ENCODE measurements around the gene CCDC24. TPM values are rescaled to one million over a fixed set of nuclear protein-coding genes. Genes with fewer than 3 reads are reported as not detected.

CCDC24 gene
- total and polyA plus RNA-seq, 9 of the 15 experiments (the other 6 are each of a cell fraction or from before 2014, with no cell fraction given) = 0.31 to 4.5 (median 1.5) TPM

DNA sequence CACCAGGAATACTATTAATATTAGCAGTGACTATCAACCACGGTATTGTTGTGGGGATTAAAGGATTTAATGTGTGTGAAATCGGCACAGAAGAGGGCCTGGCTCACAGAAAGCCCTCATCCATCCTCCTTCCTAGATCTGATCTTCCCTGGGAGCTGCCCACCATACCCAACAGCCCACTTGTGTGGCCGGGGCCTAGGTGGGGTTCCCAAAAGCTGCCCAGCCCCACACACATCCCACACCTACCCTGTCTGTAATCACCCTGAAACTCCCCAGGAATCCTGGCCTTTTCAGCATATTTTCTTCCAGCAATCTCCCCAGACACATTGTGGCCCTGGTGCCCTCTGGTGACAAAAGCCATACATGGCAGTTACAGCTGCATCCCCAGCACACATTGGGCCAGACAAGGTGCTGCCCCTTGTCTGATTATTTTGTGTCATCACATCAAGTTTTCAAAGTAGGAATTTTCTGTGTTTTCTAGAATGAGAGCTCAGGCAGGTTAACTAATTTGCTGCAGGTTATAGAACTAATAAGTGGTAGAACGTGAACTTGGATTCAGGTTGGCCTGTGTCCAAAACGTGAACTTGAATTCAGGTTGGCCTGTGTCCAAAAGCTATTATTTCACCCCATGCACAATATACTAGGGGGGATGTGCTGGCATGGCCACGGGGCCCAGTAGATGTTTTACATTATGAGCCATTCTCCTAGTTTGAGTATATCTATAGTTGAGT, 45.2 kb downstream of the CCDC24 start (continued):
- TF ChIP-seq, protein P1, sequence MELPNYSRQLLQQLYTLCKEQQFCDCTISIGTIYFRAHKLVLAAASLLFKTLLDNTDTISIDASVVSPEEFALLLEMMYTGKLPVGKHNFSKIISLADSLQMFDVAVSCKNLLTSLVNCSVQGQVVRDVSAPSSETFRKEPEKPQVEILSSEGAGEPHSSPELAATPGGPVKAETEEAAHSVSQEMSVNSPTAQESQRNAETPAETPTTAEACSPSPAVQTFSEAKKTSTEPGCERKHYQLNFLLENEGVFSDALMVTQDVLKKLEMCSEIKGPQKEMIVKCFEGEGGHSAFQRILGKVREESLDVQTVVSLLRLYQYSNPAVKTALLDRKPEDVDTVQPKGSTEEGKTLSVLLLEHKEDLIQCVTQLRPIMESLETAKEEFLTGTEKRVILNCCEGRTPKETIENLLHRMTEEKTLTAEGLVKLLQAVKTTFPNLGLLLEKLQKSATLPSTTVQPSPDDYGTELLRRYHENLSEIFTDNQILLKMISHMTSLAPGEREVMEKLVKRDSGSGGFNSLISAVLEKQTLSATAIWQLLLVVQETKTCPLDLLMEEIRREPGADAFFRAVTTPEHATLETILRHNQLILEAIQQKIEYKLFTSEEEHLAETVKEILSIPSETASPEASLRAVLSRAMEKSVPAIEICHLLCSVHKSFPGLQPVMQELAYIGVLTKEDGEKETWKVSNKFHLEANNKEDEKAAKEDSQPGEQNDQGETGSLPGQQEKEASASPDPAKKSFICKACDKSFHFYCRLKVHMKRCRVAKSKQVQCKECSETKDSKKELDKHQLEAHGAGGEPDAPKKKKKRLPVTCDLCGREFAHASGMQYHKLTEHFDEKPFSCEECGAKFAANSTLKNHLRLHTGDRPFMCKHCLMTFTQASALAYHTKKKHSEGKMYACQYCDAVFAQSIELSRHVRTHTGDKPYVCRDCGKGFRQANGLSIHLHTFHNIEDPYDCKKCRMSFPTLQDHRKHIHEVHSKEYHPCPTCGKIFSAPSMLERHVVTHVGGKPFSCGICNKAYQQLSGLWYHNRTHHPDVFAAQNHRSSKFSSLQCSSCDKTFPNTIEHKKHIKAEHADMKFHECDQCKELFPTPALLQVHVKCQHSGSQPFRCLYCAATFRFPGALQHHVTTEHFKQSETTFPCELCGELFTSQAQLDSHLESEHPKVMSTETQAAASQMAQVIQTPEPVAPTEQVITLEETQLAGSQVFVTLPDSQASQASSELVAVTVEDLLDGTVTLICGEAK (IDR thresholded peaks at IDR 0.05) = 0 out of 2 replicates have a peak, but pooled peaks have one; percentile 21
- TF ChIP-seq, protein P1 (CRISPR knock-in tag; IDR thresholded peaks at IDR 0.05) = no peak
- TF ChIP-seq TAL1 (IDR thresholded peaks at IDR 0.05) = peak; percentile 51
- 0 out of 4 replicates have a peak, but pooled peaks of 1 of the 2 experiments have one; percentile 7 for TF ChIP-seq TRIM24 (IDR thresholded peaks at IDR 0.05)
- peak; percentile 87 to 96 for TF ChIP-seq RAD21 (CRISPR knock-in tag; conservative IDR thresholded peaks at IDR 0.05 in 1 of 2, IDR thresholded peaks at IDR 0.05 in 1 of 2)
- TF ChIP-seq ZNF384 (IDR thresholded peaks at IDR 0.05; ENCODE audit: low read depth, low read length) = no peak
- TF ChIP-seq CREB3L1 (IDR thresholded peaks at IDR 0.05; ENCODE audit: borderline replicate concordance, low read depth) = no peak
- no peak for TF ChIP-seq HLTF (IDR thresholded peaks at IDR 0.05)
- peak; percentile 68 for TF ChIP-seq CBFA2T3 (IDR thresholded peaks at IDR 0.05)
- TF ChIP-seq, protein P2, sequence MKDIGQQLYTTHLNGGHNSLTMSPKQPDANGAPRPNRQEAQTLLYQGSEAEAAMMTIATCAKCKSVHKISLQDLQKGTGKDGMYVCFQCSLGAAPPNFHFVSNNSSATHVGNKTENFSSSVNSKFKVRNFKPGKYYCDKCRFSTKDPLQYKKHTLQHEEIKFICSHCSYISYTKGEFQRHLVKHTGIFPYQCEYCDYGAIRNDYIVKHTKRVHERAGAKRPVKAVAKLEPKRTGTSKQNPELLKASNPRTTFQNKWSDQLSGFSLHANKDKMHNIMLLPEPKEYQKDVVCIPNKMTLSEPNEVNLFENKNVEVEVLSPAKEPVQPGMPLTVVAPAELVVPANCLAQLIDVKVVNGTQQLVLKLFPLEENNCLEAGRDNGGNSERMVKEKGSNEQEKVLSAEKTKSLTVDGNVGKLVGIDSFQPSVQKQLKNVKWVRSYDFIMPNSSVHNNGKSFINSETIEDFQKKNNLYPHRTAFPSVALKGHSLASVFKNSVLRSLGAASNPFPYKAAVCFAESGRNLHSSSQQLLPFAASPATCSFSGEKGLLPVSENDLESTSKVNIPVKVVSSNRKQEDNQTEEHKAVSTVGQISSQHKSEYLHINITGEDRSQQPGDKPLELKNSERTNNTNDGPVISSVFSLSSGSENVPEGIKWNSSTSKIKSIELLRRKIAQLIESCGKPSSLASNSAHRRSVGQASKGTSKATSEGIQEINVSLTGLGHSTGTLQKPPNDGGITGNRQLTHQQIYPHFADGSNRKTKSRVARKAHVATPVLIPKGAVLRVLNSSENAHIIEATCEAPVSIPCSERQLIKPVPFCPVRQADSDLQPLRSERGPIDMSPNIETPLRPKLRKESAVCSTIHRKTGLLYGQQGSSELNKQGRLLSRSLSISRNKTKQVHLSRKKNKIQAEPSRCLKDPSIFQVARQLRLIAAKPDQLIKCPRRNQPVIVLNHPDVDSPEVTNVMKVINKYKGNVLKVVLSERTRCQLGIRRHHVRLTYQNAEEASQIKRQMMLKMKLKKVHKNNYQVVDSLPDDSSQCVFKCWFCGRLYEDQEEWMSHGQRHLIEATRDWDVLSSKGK (CRISPR knock-in tag; IDR thresholded peaks at IDR 0.05) = no peak
